ENCODE data around the gene SAE1. TPM values are rescaled to one million over a fixed set of nuclear protein-coding genes. Genes with fewer than 3 reads are reported as not detected.

The SAE1 gene
- total RNA-seq, 1 experiment from 2014 or later, result 314 TPM

GRCh38 chr19:47197141-47197540 is 66.5 kb downstream of the SAE1 start:
- Histone ChIP-seq H3K27me3 (replicated peaks; ENCODE audit: insufficient read depth, low read depth, low read length, poor library complexity) (no peaks in the 10 kb centered on the region), H3K36me3 (ENCODE audit: insufficient read depth, low read length, poor library complexity, severe bottlenecking) (peaks cover 37% of the 10 kb centered on the region), H3K9me3 (ENCODE audit: low read depth, low read length, poor library complexity, severe bottlenecking) (no peaks in the 10 kb centered on the region), H3K27ac (ENCODE audit: low read depth, low read length, poor library complexity, severe bottlenecking) (no peak overlapping the region), H3K4me3 (ENCODE audit: low read depth, low read length, poor library complexity, severe bottlenecking) (no peak overlapping the region), H3K4me1 (ENCODE audit: insufficient read depth, low read length, poor library complexity, severe bottlenecking) (no peaks in the 10 kb centered on the region)
- ChIA-PET CTCF (no interaction called here), POLR2A (ENCODE audit: low non-redundant PET) (no interaction called here)
- BruUV-seq (replicated peaks), result no TSS peak
- intact Hi-C loops (cut with micrococcal nuclease; ENCODE audit: unreplicated experiment), result no loop called here
- no peak for DNase-seq (ENCODE audit: low spot score)
- TF ChIP-seq EZH2 (IDR thresholded peaks at IDR 0.05; ENCODE audit: borderline replicate concordance, low read depth, low read length, poor library complexity, severe bottlenecking) (no peak), CTCF (conservative IDR thresholded peaks at IDR 0.05; ENCODE audit: low read depth, low read length) (no peak)

GRCh38 chr19:47200530-47200929 is 69.9 kb downstream of the SAE1 start:
- no peak for DNase-seq (ENCODE audit: low spot score)
- H3K9me3 ChIP-seq (ENCODE audit: low read depth, low read length, poor library complexity, severe bottlenecking), result no peaks in the 10 kb centered on the region
- BruUV-seq (replicated peaks), result no TSS peak
- no peaks in the 10 kb centered on the region for H3K4me1 ChIP-seq (ENCODE audit: insufficient read depth, low read length, poor library complexity, severe bottlenecking)
- TF ChIP-seq EZH2 (IDR thresholded peaks at IDR 0.05; ENCODE audit: borderline replicate concordance, low read depth, low read length, poor library complexity, severe bottlenecking) (no peak), CTCF (conservative IDR thresholded peaks at IDR 0.05; ENCODE audit: low read depth, low read length) (no peak)
- POLR2A ChIA-PET (ENCODE audit: low non-redundant PET), result no interaction called here
- H3K36me3 ChIP-seq (ENCODE audit: insufficient read depth, low read length, poor library complexity, severe bottlenecking), result peaks cover 56% of the 10 kb centered on the region
- no peak overlapping the region for H3K4me3 ChIP-seq (ENCODE audit: low read depth, low read length, poor library complexity, severe bottlenecking)
- H3K27me3 ChIP-seq (replicated peaks; ENCODE audit: insufficient read depth, low read depth, low read length, poor library complexity), result no peaks in the 10 kb centered on the region
- intact Hi-C loops (cut with micrococcal nuclease; ENCODE audit: unreplicated experiment), result no loop called here
- CTCF ChIA-PET, result interaction anchor here (0.6 to 0.7 kb wide), 3 partner anchors 9 to 59 kb away, joined by 4 to 17 read pairs (median 7); no protein-coding TSS in a partner anchor
- no peak overlapping the region for H3K27ac ChIP-seq (ENCODE audit: low read depth, low read length, poor library complexity, severe bottlenecking)

- no peak overlapping the region for H3K27ac ChIP-seq (ENCODE audit: low read depth, low read length, poor library complexity, severe bottlenecking)
- BruUV-seq (replicated peaks), result no TSS peak
- no peaks in the 10 kb centered on the region for H3K9me3 ChIP-seq (ENCODE audit: low read depth, low read length, poor library complexity, severe bottlenecking)
- ChIA-PET POLR2A (ENCODE audit: low non-redundant PET) (no interaction called here), CTCF (no interaction called here)
- DNase-seq (ENCODE audit: low spot score), result no peak
- no peaks in the 10 kb centered on the region for H3K4me1 ChIP-seq (ENCODE audit: insufficient read depth, low read length, poor library complexity, severe bottlenecking)
- H3K36me3 ChIP-seq (ENCODE audit: insufficient read depth, low read length, poor library complexity, severe bottlenecking), result peaks cover 74% of the 10 kb centered on the region
- no peaks in the 10 kb centered on the region for H3K27me3 ChIP-seq (replicated peaks; ENCODE audit: insufficient read depth, low read depth, low read length, poor library complexity)
- no peak overlapping the region for H3K4me3 ChIP-seq (ENCODE audit: low read depth, low read length, poor library complexity, severe bottlenecking)
- intact Hi-C loops (cut with micrococcal nuclease; ENCODE audit: unreplicated experiment), result no loop called here
- no peak for TF ChIP-seq EZH2 (IDR thresholded peaks at IDR 0.05; ENCODE audit: borderline replicate concordance, low read depth, low read length, poor library complexity, severe bottlenecking)
- TF ChIP-seq CTCF (conservative IDR thresholded peaks at IDR 0.05; ENCODE audit: low read depth, low read length), result no peak
Observed at GRCh38 chr19:47203254-47203653, 72.6 kb downstream of the SAE1 start.
